ENCODE data around the gene MICU2. TPM values are rescaled to one million over a fixed set of nuclear protein-coding genes. Genes with fewer than 3 reads are reported as not detected.
"Not testable (repeated sequence)": the region's sequence is repeated elsewhere in the genome, so short reads cannot be mapped to it uniquely, and the experiment has no call there.

Gene MICU2
- total RNA-seq, 1 donor from 2014 or later, result 37.5 TPM

GRCh38 chr13:21594715-21595545 is 9.0 kb downstream of the MICU2 start:
- DNase-seq (ENCODE audit: low spot score), result no peak

GRCh38 chr13:21590665-21591456 is 13.1 kb downstream of the MICU2 start:
- not testable (repeated sequence) for DNase-seq (ENCODE audit: low spot score)

- no peak for DNase-seq (ENCODE audit: low spot score)
Measured at GRCh38 chr13:21590231-21590630, 13.7 kb downstream of the MICU2 start.

- not testable (repeated sequence) for DNase-seq (ENCODE audit: low spot score)
Measured at GRCh38 chr13:21589510-21589909, 14.5 kb downstream of the MICU2 start.

GRCh38 chr13:21588411-21588810 is 15.6 kb downstream of the MICU2 start:
- DNase-seq (ENCODE audit: low spot score), result not testable (repeated sequence)

- no peak for DNase-seq (ENCODE audit: low spot score)
Measured at GRCh38 chr13:21584973-21585592, 18.9 kb downstream of the MICU2 start.

- no peak for DNase-seq (ENCODE audit: low spot score)
Measured at GRCh38 chr13:21583478-21583877, 20.5 kb downstream of the MICU2 start.

- no peak for DNase-seq (ENCODE audit: low spot score)
Measured at GRCh38 chr13:21580736-21581135, 23.2 kb downstream of the MICU2 start.

- no peak for DNase-seq (ENCODE audit: low spot score)
Measured at GRCh38 chr13:21579754-21580316, 24.1 kb downstream of the MICU2 start.

GRCh38 chr13:21578748-21579147 is 25.2 kb downstream of the MICU2 start:
- no peak for DNase-seq (ENCODE audit: low spot score)

GRCh38 chr13:21576426-21576825 is 27.5 kb downstream of the MICU2 start:
- no peak for DNase-seq (ENCODE audit: low spot score)

- no peak for DNase-seq (ENCODE audit: low spot score)
Measured at GRCh38 chr13:21573920-21574712, 29.9 kb downstream of the MICU2 start.

GRCh38 chr13:21569686-21570085 is 34.3 kb downstream of the MICU2 start:
- no peak for DNase-seq (ENCODE audit: low spot score)

GRCh38 chr13:21568854-21569253 is 35.1 kb downstream of the MICU2 start:
- no peak for DNase-seq (ENCODE audit: low spot score)

- no peak for DNase-seq (ENCODE audit: low spot score)
Measured at GRCh38 chr13:21567714-21568113, 36.3 kb downstream of the MICU2 start.

GRCh38 chr13:21557995-21558394 is 46.0 kb downstream of the MICU2 start:
- DNase-seq (ENCODE audit: low spot score), result no peak

GRCh38 chr13:21556051-21556450 is 47.9 kb downstream of the MICU2 start:
- DNase-seq (ENCODE audit: low spot score), result no peak

- not testable (repeated sequence) for DNase-seq (ENCODE audit: low spot score)
Measured at GRCh38 chr13:21553261-21553660, 50.7 kb downstream of the MICU2 start.

GRCh38 chr13:21550918-21551317 is 53.1 kb downstream of the MICU2 start:
- no peak for DNase-seq (ENCODE audit: low spot score)

GRCh38 chr13:21549633-21550032 is 54.3 kb downstream of the MICU2 start:
- DNase-seq (ENCODE audit: low spot score), result no peak

GRCh38 chr13:21548577-21548976 is 55.4 kb downstream of the MICU2 start:
- no peak for DNase-seq (ENCODE audit: low spot score)
